Liver (tissue), 3 donors: Measurements from ENCODE around the gene LRRC55.

Experiments
- CTCF ChIP-seq: fragments of 150-350 bp; IDR thresholded peaks from 2 replicates; pipeline ENCODE4 v1.5.1; 2017; ENCODE audit warnings: improper control_type of control experiment, low read depth, low read length; ENCODE audit not compliant: missing input control
- MAX ChIP-seq: IDR thresholded peaks from 2 replicates; pipeline ENCODE4 v1.6.1; 2016; ENCODE audit warnings: antibody characterized with exemption
- REST ChIP-seq: IDR thresholded peaks from 2 replicates; pipeline ENCODE4 v1.6.1; 2016; ENCODE audit warnings: antibody characterized with exemption, mild to moderate bottlenecking
- TAF1 ChIP-seq: conservative IDR thresholded peaks from 2 replicates; pipeline ENCODE4 v1.6.1; 2016; ENCODE audit warnings: antibody characterized with exemption, mild to moderate bottlenecking
- YY1 ChIP-seq: IDR thresholded peaks from 2 replicates; pipeline ENCODE4 v1.6.1; 2016; ENCODE audit warnings: antibody characterized with exemption, mild to moderate bottlenecking
- ZBTB33 ChIP-seq: IDR thresholded peaks from 2 replicates; pipeline ENCODE4 v1.6.1; 2016; ENCODE audit warnings: antibody characterized with exemption
- donor health status: healthy.
- donor health status: healthy.

GRCh38 chr11:57160665-57161064, 21.1 kb upstream of the LRRC55 start:
- TF ChIP-seq CTCF (no peak), MAX (peak; percentile 31), YY1 (peak; percentile 28), ZBTB33 (no peak), TAF1 (no peak), REST (peak; percentile 52)
